Measurements from ENCODE around the gene UCK2. TPM values are rescaled to one million over a fixed set of nuclear protein-coding genes. Genes with fewer than 3 reads are reported as not detected.

Gene UCK2
- total RNA-seq, 3 donors from 2014 or later (not counting 1 experiment from before 2014, with no cell fraction given), result 12.8 to 20.5 (median 14.4) TPM

GRCh38 chr1:165884690-165885304 lies 57.4 kb downstream of the UCK2 start:
- H3K4me3 Mint-ChIP-seq, result no peak overlapping the region
- H3K27me3 ChIP-seq (ENCODE audit: control insufficient read depth, insufficient read depth, low read length), result no peaks in the 10 kb centered on the region

GRCh38 chr1:165885305-165885694 lies 57.9 kb downstream of the UCK2 start:
- Histone ChIP-seq H3K4me1 (ENCODE audit: control insufficient read depth, insufficient read depth, low read length) (no peaks in the 10 kb centered on the region), H3K27me3 (ENCODE audit: control insufficient read depth, insufficient read depth, low read length) (no peaks in the 10 kb centered on the region), H3K36me3 (ENCODE audit: control insufficient read depth, insufficient read depth, low read length) (no peaks in the 10 kb centered on the region), H3K4me3 (ENCODE audit: low read length) (no peak overlapping the region), H3K9me3 (ENCODE audit: control insufficient read depth, insufficient read depth, low read length) (no peaks in the 10 kb centered on the region), H3K27ac (ENCODE audit: low read length) (no peak overlapping the region)
- ATAC-seq (no peak), DNase-seq (no peak)
- Mint-ChIP-seq H3K4me3 (no peak overlapping the region), H3K27ac (no peak overlapping the region), H3K4me1 (peaks cover 34 to 49% of the 10 kb centered on the region in 2 donors), H3K9me3 (no peaks in the 10 kb centered on the region), H3K36me3 (no peaks in the 10 kb centered on the region), H3K27me3 (ENCODE audit: low read depth in 2 of 2) (no peaks in the 10 kb centered on the region)
- intact Hi-C loops (cut with micrococcal nuclease), result no loop called here
- no peak for TF ChIP-seq CTCF (IDR thresholded peaks at IDR 0.05)
- WGBS (ENCODE audit: insufficient coverage), result 100% methylated on average over 2 of the region's 3 CpGs

More at GRCh38 chr1:165884690-165885304, 57.4 kb downstream of the UCK2 start:
- no peaks in the 10 kb centered on the region for H3K36me3 ChIP-seq (ENCODE audit: control insufficient read depth, insufficient read depth, low read length)
- Mint-ChIP-seq H3K4me1 (peaks cover 35 to 47% of the 10 kb centered on the region in 2 donors), H3K27ac (no peak overlapping the region), H3K9me3 (no peaks in the 10 kb centered on the region), H3K27me3 (ENCODE audit: low read depth in 2 of 2) (no peaks in the 10 kb centered on the region), H3K36me3 (no peaks in the 10 kb centered on the region)
- TF ChIP-seq CTCF (IDR thresholded peaks at IDR 0.05), result no peak
- intact Hi-C loops (cut with micrococcal nuclease), result no loop called here
- WGBS (ENCODE audit: insufficient coverage), result 66% methylated on average over 5 of the region's 5 CpGs
- no peaks in the 10 kb centered on the region for H3K4me1 ChIP-seq (ENCODE audit: control insufficient read depth, insufficient read depth, low read length)
- no peak for ATAC-seq
- no peak overlapping the region for H3K4me3 ChIP-seq (ENCODE audit: low read length)
- H3K27ac ChIP-seq (ENCODE audit: low read length), result no peak overlapping the region
- DNase-seq, result no peak
- no peaks in the 10 kb centered on the region for H3K9me3 ChIP-seq (ENCODE audit: control insufficient read depth, insufficient read depth, low read length)

GRCh38 chr1:165886193-165886592 lies 58.8 kb downstream of the UCK2 start:
- H3K4me1 ChIP-seq (ENCODE audit: control insufficient read depth, insufficient read depth, low read length), result no peaks in the 10 kb centered on the region
- H3K4me1 Mint-ChIP-seq, result peaks cover 32 to 51% of the 10 kb centered on the region in 2 donors
- no peak overlapping the region for H3K27ac Mint-ChIP-seq
- no peak overlapping the region for H3K27ac ChIP-seq (ENCODE audit: low read length)
- no peak overlapping the region for H3K4me3 Mint-ChIP-seq
- H3K9me3 ChIP-seq (ENCODE audit: control insufficient read depth, insufficient read depth, low read length), result no peaks in the 10 kb centered on the region
- no peak for ATAC-seq
- H3K4me3 ChIP-seq (ENCODE audit: low read length), result no peak overlapping the region
- no peak for DNase-seq
- no peaks in the 10 kb centered on the region for H3K36me3 Mint-ChIP-seq
- no peak for TF ChIP-seq CTCF (IDR thresholded peaks at IDR 0.05)
- H3K27me3 ChIP-seq (ENCODE audit: control insufficient read depth, insufficient read depth, low read length), result no peaks in the 10 kb centered on the region
- WGBS (ENCODE audit: insufficient coverage), result 90% methylated on average over 2 of the region's 2 CpGs
- intact Hi-C loops (cut with micrococcal nuclease), result no loop called here
- no peaks in the 10 kb centered on the region for H3K9me3 Mint-ChIP-seq
- H3K36me3 ChIP-seq (ENCODE audit: control insufficient read depth, insufficient read depth, low read length), result peaks cover 1% of the 10 kb centered on the region
- H3K27me3 Mint-ChIP-seq (ENCODE audit: low read depth in 2 of 2), result no peaks in the 10 kb centered on the region

- Mint-ChIP-seq H3K27ac (no peak overlapping the region), H3K9me3 (no peaks in the 10 kb centered on the region), H3K4me3 (no peak overlapping the region), H3K36me3 (no peaks in the 10 kb centered on the region), H3K4me1 (peaks cover 29 to 48% of the 10 kb centered on the region in 2 donors), H3K27me3 (ENCODE audit: low read depth in 2 of 2) (no peaks in the 10 kb centered on the region)
- TF ChIP-seq CTCF (IDR thresholded peaks at IDR 0.05), result no peak
- 92% methylated on average over 2 of the region's 2 CpGs for WGBS (ENCODE audit: insufficient coverage)
- H3K4me3 ChIP-seq (ENCODE audit: low read length), result no peak overlapping the region
- DNase-seq, result no peak
- ATAC-seq, result no peak
- H3K27ac ChIP-seq (ENCODE audit: low read length), result no peak overlapping the region
- peaks cover 9% of the 10 kb centered on the region for H3K36me3 ChIP-seq (ENCODE audit: control insufficient read depth, insufficient read depth, low read length)
- intact Hi-C loops (cut with micrococcal nuclease), result no loop called here
- H3K27me3 ChIP-seq (ENCODE audit: control insufficient read depth, insufficient read depth, low read length), result no peaks in the 10 kb centered on the region
- H3K4me1 ChIP-seq (ENCODE audit: control insufficient read depth, insufficient read depth, low read length), result no peaks in the 10 kb centered on the region
- H3K9me3 ChIP-seq (ENCODE audit: control insufficient read depth, insufficient read depth, low read length), result no peaks in the 10 kb centered on the region
These were observed 59.6 kb downstream of the UCK2 start for GRCh38 chr1:165886983-165887382.
